K562 (cell line): Measurements from ENCODE around the gene NMT1. TPM values are rescaled to one million over a fixed set of nuclear protein-coding genes. Genes with fewer than 3 reads are reported as not detected.

Experiments used
- ARID3A ChIP-seq: IDR thresholded peaks from 2 replicates; pipeline ENCODE4 v1.6.1; 2012; ENCODE audit warnings: low read depth, low read length, improper control_type of control experiment, borderline replicate concordance
- CBFA2T3 ChIP-seq: fragments of 450-650 bp; IDR thresholded peaks from 2 replicates; pipeline ENCODE4 v1.6.1; 2017
- RERE ChIP-seq: sonication (generic); formaldehyde crosslinking; IDR thresholded peaks from 2 replicates; pipeline ENCODE4 v1.8.0; 2023; ENCODE audit warnings: missing genetic modification reagents, mild to moderate bottlenecking, borderline replicate concordance
- SMARCC2 ChIP-seq: fragments of 450-650 bp; IDR thresholded peaks from 2 replicates; pipeline ENCODE4 v1.6.1; 2017; ENCODE audit warnings: antibody characterized with exemption, moderate library complexity, mild to moderate bottlenecking, low read depth
- TARDBP ChIP-seq: fragments of 450-650 bp; IDR thresholded peaks from 2 replicates; pipeline ENCODE4 v1.6.1; 2016
- ZC3H11A ChIP-seq: IDR thresholded peaks from 2 replicates; pipeline ENCODE4 v1.6.1; 2012; ENCODE audit warnings: low read depth, low read length, improper control_type of control experiment
- ZMIZ1 ChIP-seq, 2 experiments: fragments of 150-350 bp in 1 of 2; IDR thresholded peaks; 2 replicates each; pipeline ENCODE4 v1.6.1; 2012 to 2016; ENCODE audit warnings: low read depth in 2 of 2, low read length in 2 of 2, mild to moderate bottlenecking in 1 of 2, moderate library complexity in 1 of 2
- ZNF740 ChIP-seq, 3 experiments: fragments of 200-800 bp in 1 of 3; sonication (Bioruptor generic) in 1 of 3; sonication (generic) in 1 of 3; formaldehyde crosslinking in 1 of 3; IDR thresholded peaks; 2 replicates each; pipeline versions ENCODE4 v1.6.1 to v1.8.0; 2016 to 2022; ENCODE audit warnings: mild to moderate bottlenecking in 2 of 3, missing compliant biosample characterization in 2 of 3, missing genetic modification characterization in 2 of 3, missing genetic modification reagents in 1 of 3
- ZNF79 ChIP-seq: fragments of 250-450 bp; sonication (Bioruptor Pico); IDR thresholded peaks from 2 replicates; pipeline ENCODE4 v1.4.0; 2020; ENCODE audit warnings: low read depth, mild to moderate bottlenecking, moderate library complexity
- polyA plus RNA-seq, 8 experiments: library from polyadenylated mRNA; depleted of rRNA in 4 of 8; stranded (reverse) in 5 of 8; unstranded in 3 of 8; fragments of >200 nt; fragmentation: Nextera tagmentation in 2 of 8; fragmentation: Illumina TruSeq in 1 of 8; extraction: Ambion mirVana in 2 of 8; extraction: Trizol in 1 of 8; gene quantifications; 2 replicates each; pipeline versions ENCODE4 v1.2.1 to v1.2.3, GENCODE V29; 2011 to 2014; ENCODE audit warnings: inconsistent platforms in 1 of 8, missing spikeins in 1 of 8
- total RNA-seq, 7 experiments: library from RNA; depleted of rRNA in 6 of 7; stranded (reverse); fragments of >200 nt in 6 of 7; fragmentation: Illumina TruSeq in 2 of 7; extraction: Trizol in 2 of 7; gene quantifications; 2 replicates each; pipeline versions ENCODE4 v1.2.1 to v1.2.3, GENCODE V29; 2011 to 2021; ENCODE audit warnings: low replicate concordance in 1 of 7
- TF ChIP-seq, protein P1 (sequence below): sonication (generic); formaldehyde crosslinking; IDR thresholded peaks from 2 replicates; pipeline ENCODE4 v1.8.0; 2023; ENCODE audit warnings: mild to moderate bottlenecking, missing genetic modification reagents

NMT1 gene
- total and polyA plus RNA-seq, 9 of the 15 experiments (the other 6 are each of a cell fraction or from before 2014, with no cell fraction given): 86.7 to 569 (median 213) TPM

- TF ChIP-seq ARID3A (no peak), SMARCC2 (0 out of 2 replicates have a peak, but pooled peaks have one; percentile 6), ZMIZ1 (IDR thresholded peaks at IDR 0.05; ENCODE audit: low read depth in 2 of 2, low read length in 2 of 2) (no peak; a peak in 1 of 4 replicates), TARDBP (no peak), RERE (peak; percentile 73; the same call in 1 of the 2 replicates), ZNF79 (CRISPR knock-in tag) (no peak), ZC3H11A (no peak), ZNF740 (CRISPR knock-in tag; IDR thresholded peaks at IDR 0.05) (peak; percentile 73), ZNF740 (tag; IDR thresholded peaks at IDR 0.05) (no peak), CBFA2T3 (no peak)
- TF ChIP-seq, protein P1, sequence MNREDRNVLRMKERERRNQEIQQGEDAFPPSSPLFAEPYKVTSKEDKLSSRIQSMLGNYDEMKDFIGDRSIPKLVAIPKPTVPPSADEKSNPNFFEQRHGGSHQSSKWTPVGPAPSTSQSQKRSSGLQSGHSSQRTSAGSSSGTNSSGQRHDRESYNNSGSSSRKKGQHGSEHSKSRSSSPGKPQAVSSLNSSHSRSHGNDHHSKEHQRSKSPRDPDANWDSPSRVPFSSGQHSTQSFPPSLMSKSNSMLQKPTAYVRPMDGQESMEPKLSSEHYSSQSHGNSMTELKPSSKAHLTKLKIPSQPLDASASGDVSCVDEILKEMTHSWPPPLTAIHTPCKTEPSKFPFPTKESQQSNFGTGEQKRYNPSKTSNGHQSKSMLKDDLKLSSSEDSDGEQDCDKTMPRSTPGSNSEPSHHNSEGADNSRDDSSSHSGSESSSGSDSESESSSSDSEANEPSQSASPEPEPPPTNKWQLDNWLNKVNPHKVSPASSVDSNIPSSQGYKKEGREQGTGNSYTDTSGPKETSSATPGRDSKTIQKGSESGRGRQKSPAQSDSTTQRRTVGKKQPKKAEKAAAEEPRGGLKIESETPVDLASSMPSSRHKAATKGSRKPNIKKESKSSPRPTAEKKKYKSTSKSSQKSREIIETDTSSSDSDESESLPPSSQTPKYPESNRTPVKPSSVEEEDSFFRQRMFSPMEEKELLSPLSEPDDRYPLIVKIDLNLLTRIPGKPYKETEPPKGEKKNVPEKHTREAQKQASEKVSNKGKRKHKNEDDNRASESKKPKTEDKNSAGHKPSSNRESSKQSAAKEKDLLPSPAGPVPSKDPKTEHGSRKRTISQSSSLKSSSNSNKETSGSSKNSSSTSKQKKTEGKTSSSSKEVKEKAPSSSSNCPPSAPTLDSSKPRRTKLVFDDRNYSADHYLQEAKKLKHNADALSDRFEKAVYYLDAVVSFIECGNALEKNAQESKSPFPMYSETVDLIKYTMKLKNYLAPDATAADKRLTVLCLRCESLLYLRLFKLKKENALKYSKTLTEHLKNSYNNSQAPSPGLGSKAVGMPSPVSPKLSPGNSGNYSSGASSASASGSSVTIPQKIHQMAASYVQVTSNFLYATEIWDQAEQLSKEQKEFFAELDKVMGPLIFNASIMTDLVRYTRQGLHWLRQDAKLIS: 0 out of 2 replicates have a peak, but pooled peaks have one; percentile 20
Observed at GRCh38 chr17:45149037-45149668, 88.0 kb downstream of the NMT1 start (continued).
